Adipose tissue (tissue), 3 donors: ENCODE results near the gene PLAAT5. TPM values are rescaled to one million over a fixed set of nuclear protein-coding genes. Genes with fewer than 3 reads are reported as not detected.
"Not testable (repeated sequence)": the region's sequence is repeated elsewhere in the genome, so short reads cannot be mapped to it uniquely, and the experiment has no call there.

Source experiments
- H3K27ac ChIP-seq: one replicate; pipeline ENCODE4 v1.5.1; 2013; ENCODE audit warnings: low read depth, low read length
- WGBS, 3 donors: extraction: QIAGEN DNeasy Blood & Tissue Kit; methylation state at CpG; one replicate each; pipeline ENCODE4 v1.1.7; 2013; 5-methylcytosine and 5-hydroxymethylcytosine counted together
- polyA plus RNA-seq, 3 donors: library from polyadenylated mRNA; stranded (reverse); fragments of 200-250 nt; gene quantifications; one replicate each; pipeline ENCODE4 v1.2.3, GENCODE V29; 2013
- donor health status: healthy with polysubstance abuse.
- donor health status: Bipolar disorder and iron deficiency.
- donor health status: healthy.

Gene PLAAT5
- polyA plus RNA-seq, 3 donors = 5.0 to 27.7 (median 11.1) TPM

GRCh38 chr11:63493127-63493526, 2.2 kb upstream of the PLAAT5 start:
- WGBS, 3 donors = 92 to 100% (median 100%) methylated on average over 1 of the region's 1 CpG
- H3K27ac ChIP-seq = no peak overlapping the region

- WGBS, 3 donors = 95 to 100% (median 97%) methylated on average over 1 of the region's 1 CpG
- H3K27ac ChIP-seq = no peak overlapping the region
These were observed 1.5 kb upstream of the PLAAT5 start for GRCh38 chr11:63492441-63492840.

- no peak overlapping the region for H3K27ac ChIP-seq
- WGBS, 3 donors = 20 to 39% (median 37%) methylated on average over 11 of the region's 11 CpGs
These were observed 837 bp upstream of the PLAAT5 start for GRCh38 chr11:63491636-63492372.

GRCh38 chr11:63491240-63491587, 247 bp upstream of the PLAAT5 start:
- 0 to 2% (median 1%) methylated on average over 13 of the region's 13 CpGs for WGBS, 3 donors
- H3K27ac ChIP-seq = no peak overlapping the region

- WGBS, 3 donors = 21 to 43% (median 39%) methylated on average over 3 of the region's 3 CpGs
- H3K27ac ChIP-seq = no peak overlapping the region
These were observed 1.1 kb downstream of the PLAAT5 start for GRCh38 chr11:63489879-63490278.

GRCh38 chr11:63488789-63489188, 2.2 kb downstream of the PLAAT5 start:
- WGBS, 3 donors = 47 to 76% (median 63%) methylated on average over 1 of the region's 1 CpG
- H3K27ac ChIP-seq = no peak overlapping the region

GRCh38 chr11:63485777-63486176, 5.2 kb downstream of the PLAAT5 start:
- 90 to 96% (median 93%) methylated on average over 3 of the region's 3 CpGs for WGBS, 3 donors
- no peak overlapping the region for H3K27ac ChIP-seq

GRCh38 chr11:63480039-63480438, 10.9 kb downstream of the PLAAT5 start:
- H3K27ac ChIP-seq = no peak overlapping the region
- 67 to 90% (median 89%) methylated on average over 6 of the region's 6 CpGs for WGBS, 3 donors

GRCh38 chr11:63478896-63479295, 12.1 kb downstream of the PLAAT5 start:
- 13 to 16% (median 13%) methylated on average over 5 of the region's 5 CpGs for WGBS, 3 donors
- no peak overlapping the region for H3K27ac ChIP-seq

GRCh38 chr11:63476618-63477017, 14.3 kb downstream of the PLAAT5 start:
- no peak overlapping the region for H3K27ac ChIP-seq

GRCh38 chr11:63472372-63472771, 18.6 kb downstream of the PLAAT5 start:
- WGBS, 3 donors = 66 to 86% (median 83%) methylated on average over 3 of the region's 3 CpGs
- no peak overlapping the region for H3K27ac ChIP-seq

- WGBS, 3 donors = 62 to 69% (median 64%) methylated on average over 3 of the region's 3 CpGs
- H3K27ac ChIP-seq = no peak overlapping the region
These were observed 20.7 kb downstream of the PLAAT5 start for GRCh38 chr11:63470311-63470710.

GRCh38 chr11:63462137-63462536, 28.8 kb downstream of the PLAAT5 start:
- H3K27ac ChIP-seq = no peak overlapping the region

GRCh38 chr11:63459586-63459985, 31.4 kb downstream of the PLAAT5 start:
- H3K27ac ChIP-seq = no peak overlapping the region
- 53 to 73% (median 69%) methylated on average over 6 of the region's 6 CpGs for WGBS, 3 donors

- WGBS, 3 donors = 29 to 50% (median 34%) methylated on average over 1 of the region's 1 CpG
These were observed 42.3 kb downstream of the PLAAT5 start for GRCh38 chr11:63448646-63449045.

GRCh38 chr11:63445720-63446119, 45.2 kb downstream of the PLAAT5 start:
- no peak overlapping the region for H3K27ac ChIP-seq

More at GRCh38 chr11:63448646-63449045, 42.3 kb downstream of the PLAAT5 start:
- H3K27ac ChIP-seq = no peak overlapping the region

- WGBS, 3 donors = 77 to 80% (median 80%) methylated on average over 2 of the region's 2 CpGs
- no peak overlapping the region for H3K27ac ChIP-seq
These were observed 45.8 kb downstream of the PLAAT5 start for GRCh38 chr11:63445118-63445517.

- no peak overlapping the region for H3K27ac ChIP-seq
- WGBS, 3 donors = 74 to 84% (median 79%) methylated on average over 2 of the region's 2 CpGs
These were observed 46.8 kb downstream of the PLAAT5 start for GRCh38 chr11:63444160-63444559.

- 57 to 79% (median 65%) methylated on average over 1 of the region's 1 CpG for WGBS, 3 donors
- H3K27ac ChIP-seq = no peak overlapping the region
These were observed 47.3 kb downstream of the PLAAT5 start for GRCh38 chr11:63443714-63444113.

- WGBS, 3 donors = 13 to 25% (median 17%) methylated on average over 4 of the region's 4 CpGs
- H3K27ac ChIP-seq = not testable (repeated sequence)
These were observed 55.1 kb downstream of the PLAAT5 start for GRCh38 chr11:63435831-63436230.

GRCh38 chr11:63435351-63435750, 55.6 kb downstream of the PLAAT5 start:
- 82 to 93% (median 88%) methylated on average over 17 to 21 of the region's 22 CpGs for WGBS, 3 donors
- H3K27ac ChIP-seq = not testable (repeated sequence)
